ENCODE measurements around the gene MYBPH. TPM values are rescaled to one million over a fixed set of nuclear protein-coding genes. Genes with fewer than 3 reads are reported as not detected.

The MYBPH gene, protein sequence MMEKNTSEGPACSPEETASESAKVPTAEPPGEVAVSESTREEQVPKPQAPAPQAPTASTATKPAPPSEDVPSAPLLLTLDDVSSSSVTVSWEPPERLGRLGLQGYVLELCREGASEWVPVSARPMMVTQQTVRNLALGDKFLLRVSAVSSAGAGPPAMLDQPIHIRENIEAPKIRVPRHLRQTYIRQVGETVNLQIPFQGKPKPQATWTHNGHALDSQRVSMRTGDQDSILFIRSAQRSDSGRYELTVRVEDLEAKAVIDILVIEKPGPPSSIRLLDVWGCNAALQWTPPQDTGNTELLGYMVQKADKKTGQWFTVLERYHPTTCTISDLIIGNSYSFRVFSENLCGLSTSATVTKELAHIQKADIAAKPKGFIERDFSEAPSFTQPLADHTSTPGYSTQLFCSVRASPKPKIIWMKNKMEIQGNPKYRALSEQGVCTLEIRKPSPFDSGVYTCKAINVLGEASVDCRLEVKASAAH
- not detected for total RNA-seq

GRCh38 chr1:203175237-203175826, at the start of gene MYBPH:
TSS of gene MYBPH (minus strand) at chr1:203175826. CDS start at chr1:203175755, 71 bp downstream.
- no CpG with 5 or more reads among the region's 5 CpGs for WGBS, 2 donors
- TF ChIP-seq POLR2A (IDR thresholded peaks at IDR 0.05) (no peak), CTCF (IDR thresholded peaks at IDR 0.05) (no peak)
- no peak within 1 kb of the TSS for H3K27ac ChIP-seq
- H3K4me1 ChIP-seq, result peaks cover 0 to 34% (median 6%) of the 10 kb centered on the region in 3 donors
- no peaks in the 10 kb centered on the region for H3K36me3 ChIP-seq
- intact Hi-C loops (cut with DNase I), result no loop called here
- H3K27me3 ChIP-seq, result peaks cover 0 to 16% (median 0%) of the 10 kb centered on the region in 4 donors
- no peak within 1 kb of the TSS for H3K4me3 ChIP-seq
- no peak for DNase-seq
- H3K9me3 ChIP-seq, result no peaks in the 10 kb centered on the region

- H3K9me3 ChIP-seq, result no peaks in the 10 kb centered on the region
- no peak for DNase-seq
These were observed 49.4 kb upstream of the MYBPH start for GRCh38 chr1:203225071-203225470.

DNA sequence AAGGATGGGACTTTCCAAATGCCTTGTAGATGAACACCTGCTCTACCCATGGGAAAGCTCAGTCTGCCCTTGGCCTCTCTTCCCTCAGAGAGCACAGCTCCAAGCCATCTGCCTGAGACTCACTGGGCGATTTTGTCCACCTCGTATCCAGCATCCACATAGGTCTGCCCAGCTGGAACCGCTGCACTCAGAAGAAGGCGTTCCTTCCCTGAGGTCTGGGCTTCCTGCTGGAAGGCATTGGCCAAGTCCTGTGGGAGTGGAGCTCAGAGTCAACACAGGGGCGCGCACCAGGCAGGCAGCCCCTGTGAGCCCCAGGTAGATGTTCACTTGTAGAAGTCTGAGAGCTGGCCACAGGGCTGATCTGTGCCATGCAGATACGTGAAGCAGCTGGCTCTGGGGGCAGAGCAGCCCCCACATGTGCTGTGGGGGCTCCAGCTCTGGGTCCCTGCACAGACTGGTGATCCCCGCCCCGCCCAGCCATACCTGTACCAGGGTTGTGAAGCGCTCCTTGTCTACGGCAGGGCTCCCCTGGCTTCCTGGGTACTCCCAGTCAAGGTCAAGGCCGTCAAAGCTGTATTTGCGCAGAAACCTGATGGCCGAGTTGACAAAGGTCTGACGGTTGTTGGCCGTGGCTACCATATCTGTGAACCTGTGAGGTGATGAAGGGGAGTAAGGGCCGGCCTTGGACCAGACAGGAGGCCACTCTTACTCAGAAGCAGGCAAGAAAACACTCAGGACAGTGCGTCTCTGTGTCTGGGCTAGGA, 47.6 kb upstream of the MYBPH start:
- H3K9me3 ChIP-seq, result no peaks in the 10 kb centered on the region
- no peak overlapping the region for H3K4me3 ChIP-seq
- H3K36me3 ChIP-seq, result no peaks in the 10 kb centered on the region
- TF ChIP-seq CTCF (IDR thresholded peaks at IDR 0.05) (no peak), POLR2A (IDR thresholded peaks at IDR 0.05) (no peak)
- H3K27me3 ChIP-seq, result peaks cover 0 to 33% (median 0%) of the 10 kb centered on the region in 4 donors
- H3K27ac ChIP-seq, result no peak overlapping the region
- no peaks in the 10 kb centered on the region for H3K4me1 ChIP-seq
- WGBS, 2 donors, result 64 to 79% methylated on average over 4 to 5 of the region's 18 CpGs
- intact Hi-C loops (cut with DNase I), result no loop called here
- DNase-seq, result no peak

More at GRCh38 chr1:203225071-203225470, 49.4 kb upstream of the MYBPH start:
- no peaks in the 10 kb centered on the region for H3K36me3 ChIP-seq
- no peak overlapping the region for H3K27ac ChIP-seq
- no peaks in the 10 kb centered on the region for H3K4me1 ChIP-seq
- WGBS, 2 donors, result 59 to 60% methylated on average over 3 of the region's 4 CpGs
- TF ChIP-seq POLR2A (IDR thresholded peaks at IDR 0.05) (no peak), CTCF (IDR thresholded peaks at IDR 0.05) (no peak)
- peaks cover 0 to 45% (median 0%) of the 10 kb centered on the region in 4 donors for H3K27me3 ChIP-seq
- H3K4me3 ChIP-seq, result no peak overlapping the region
- intact Hi-C loops (cut with DNase I), result no loop called here

- 84 to 92% methylated on average over 4 to 8 of the region's 8 CpGs for WGBS, 2 donors
- intact Hi-C loops (cut with DNase I), result loop anchor here (5.0 kb wide), 2 partner anchors 103 to 183 kb away; no protein-coding TSS in a partner anchor
- Histone ChIP-seq H3K4me3 (no peak overlapping the region), H3K9me3 (no peaks in the 10 kb centered on the region), H3K27ac (no peak overlapping the region), H3K36me3 (no peaks in the 10 kb centered on the region), H3K4me1 (peaks cover 0 to 5% (median 0%) of the 10 kb centered on the region in 3 donors), H3K27me3 (peaks cover 0 to 35% (median 0%) of the 10 kb centered on the region in 4 donors)
- no peak for DNase-seq
- no peak for TF ChIP-seq CTCF (IDR thresholded peaks at IDR 0.05)
- TF ChIP-seq POLR2A (IDR thresholded peaks at IDR 0.05), result no peak
These were observed 44.3 kb upstream of the MYBPH start for GRCh38 chr1:203219934-203220333.
